ENCODE data around the gene JMJD1C.

JMJD1C gene

GRCh38 chr10:63424576-63424975 is 41.2 kb downstream of the JMJD1C start:
- no peak overlapping the region for H2BK15ac ChIP-seq (ENCODE audit: low read depth, poor library complexity, severe bottlenecking)
- no peak overlapping the region for H2AK5ac ChIP-seq (ENCODE audit: low read length, severe bottlenecking)
- no peaks in the 10 kb centered on the region for H3K27me3 ChIP-seq (ENCODE audit: control insufficient read depth in 1 of 2, insufficient read depth in 1 of 2, low read length in 2 of 2)
- no peak overlapping the region for H3K23ac ChIP-seq (ENCODE audit: low read length in 2 of 2)
- no peak overlapping the region for H2AFZ ChIP-seq (ENCODE audit: low read depth, low read length)
- 99% methylated on average over 2 of the region's 3 CpGs for WGBS
- no peak for DNase-seq
- no peak overlapping the region for H3K4ac ChIP-seq (ENCODE audit: low read depth in 1 of 2, low read length in 2 of 2)
- no peak overlapping the region for H3K14ac ChIP-seq (ENCODE audit: low read length in 2 of 2)
- no peak overlapping the region for H4K8ac ChIP-seq (ENCODE audit: low read length)
- H4K91ac ChIP-seq (ENCODE audit: low read length), result no peak overlapping the region
- no peak overlapping the region for H3K18ac ChIP-seq (ENCODE audit: low read depth in 1 of 2, low read length in 2 of 2)
- no peak overlapping the region for H3K4me3 ChIP-seq (ENCODE audit: insufficient read depth in 1 of 2, low read depth in 1 of 2, low read length in 2 of 2)
- H3K36me3 ChIP-seq (ENCODE audit: control insufficient read depth in 1 of 2, insufficient read depth in 2 of 2, low read depth in 1 of 2, low read length in 2 of 2), result peaks cover 0 to 6% of the 10 kb centered on the region in 2 experiments
- H3K79me1 ChIP-seq (replicated peaks; ENCODE audit: low read length, poor library complexity, severe bottlenecking), result peaks cover 16% of the 10 kb centered on the region
- no peaks in the 10 kb centered on the region for H3K9me3 ChIP-seq (ENCODE audit: control insufficient read depth, low read length)
- no peak overlapping the region for H2BK12ac ChIP-seq (ENCODE audit: low read length in 2 of 2)
- H3K9ac ChIP-seq (ENCODE audit: low read length), result no peak overlapping the region
- no peak overlapping the region for H3K4me2 ChIP-seq (ENCODE audit: low read length, poor library complexity, severe bottlenecking)
- no peak overlapping the region for H2BK5ac ChIP-seq (ENCODE audit: low read depth, low read length, poor library complexity, severe bottlenecking)
- no peak overlapping the region for H2BK120ac ChIP-seq (ENCODE audit: low read depth, low read length)
- H3K4me1 ChIP-seq (ENCODE audit: control insufficient read depth, insufficient read depth, low read depth, low read length), result no peaks in the 10 kb centered on the region
- H3K27ac ChIP-seq (ENCODE audit: low read length, poor library complexity, severe bottlenecking), result no peak overlapping the region

- Histone ChIP-seq H3K4me3 (ENCODE audit: insufficient read depth in 1 of 2, low read depth in 1 of 2, low read length in 2 of 2) (no peak overlapping the region), H3K18ac (ENCODE audit: low read depth in 1 of 2, low read length in 2 of 2) (no peak overlapping the region), H3K23ac (ENCODE audit: low read length in 2 of 2) (no peak overlapping the region), H3K4me1 (ENCODE audit: control insufficient read depth, insufficient read depth, low read depth, low read length) (no peaks in the 10 kb centered on the region), H3K9ac (ENCODE audit: low read length) (no peak overlapping the region), H3K4me2 (ENCODE audit: low read length, poor library complexity, severe bottlenecking) (no peak overlapping the region), H2BK12ac (ENCODE audit: low read length in 2 of 2) (no peak overlapping the region), H3K27ac (ENCODE audit: low read length, poor library complexity, severe bottlenecking) (no peak overlapping the region), H3K4ac (ENCODE audit: low read depth in 1 of 2, low read length in 2 of 2) (no peak overlapping the region), H3K79me1 (replicated peaks; ENCODE audit: low read length, poor library complexity, severe bottlenecking) (peaks cover 19% of the 10 kb centered on the region), H2AK5ac (ENCODE audit: low read length, severe bottlenecking) (no peak overlapping the region), H3K27me3 (ENCODE audit: control insufficient read depth in 1 of 2, insufficient read depth in 1 of 2, low read length in 2 of 2) (no peaks in the 10 kb centered on the region), H4K91ac (ENCODE audit: low read length) (no peak overlapping the region), H3K9me3 (ENCODE audit: control insufficient read depth, low read length) (no peaks in the 10 kb centered on the region), H2BK15ac (ENCODE audit: low read depth, poor library complexity, severe bottlenecking) (no peak overlapping the region), H3K36me3 (ENCODE audit: control insufficient read depth in 1 of 2, insufficient read depth in 2 of 2, low read depth in 1 of 2, low read length in 2 of 2) (peaks cover 0 to 6% of the 10 kb centered on the region in 2 experiments), H4K8ac (ENCODE audit: low read length) (no peak overlapping the region), H3K14ac (ENCODE audit: low read length in 2 of 2) (no peak overlapping the region), H2AFZ (ENCODE audit: low read depth, low read length) (no peak overlapping the region), H2BK120ac (ENCODE audit: low read depth, low read length) (no peak overlapping the region), H2BK5ac (ENCODE audit: low read depth, low read length, poor library complexity, severe bottlenecking) (no peak overlapping the region)
- no peak for DNase-seq
- WGBS, result no CpG with 5 or more reads among the region's 3 CpGs
Measured at GRCh38 chr10:63423494-63423893, 42.3 kb downstream of the JMJD1C start.

- Histone ChIP-seq H3K9me3 (ENCODE audit: control insufficient read depth, low read length) (no peaks in the 10 kb centered on the region), H2AK5ac (ENCODE audit: low read length, severe bottlenecking) (no peak overlapping the region), H3K18ac (ENCODE audit: low read depth in 1 of 2, low read length in 2 of 2) (no peak overlapping the region), H2BK12ac (ENCODE audit: low read length in 2 of 2) (no peak overlapping the region), H3K27me3 (ENCODE audit: control insufficient read depth in 1 of 2, insufficient read depth in 1 of 2, low read length in 2 of 2) (no peaks in the 10 kb centered on the region), H3K4ac (ENCODE audit: low read depth in 1 of 2, low read length in 2 of 2) (no peak overlapping the region), H3K4me1 (ENCODE audit: control insufficient read depth, insufficient read depth, low read depth, low read length) (no peaks in the 10 kb centered on the region), H2BK120ac (ENCODE audit: low read depth, low read length) (no peak overlapping the region), H2BK15ac (ENCODE audit: low read depth, poor library complexity, severe bottlenecking) (no peak overlapping the region), H2BK5ac (ENCODE audit: low read depth, low read length, poor library complexity, severe bottlenecking) (no peak overlapping the region), H3K14ac (ENCODE audit: low read length in 2 of 2) (no peak overlapping the region), H3K36me3 (ENCODE audit: control insufficient read depth in 1 of 2, insufficient read depth in 2 of 2, low read depth in 1 of 2, low read length in 2 of 2) (no peaks in the 10 kb centered on the region), H3K9ac (ENCODE audit: low read length) (no peak overlapping the region), H3K4me2 (ENCODE audit: low read length, poor library complexity, severe bottlenecking) (no peak overlapping the region), H4K8ac (ENCODE audit: low read length) (no peak overlapping the region), H3K79me1 (replicated peaks; ENCODE audit: low read length, poor library complexity, severe bottlenecking) (peaks cover 18% of the 10 kb centered on the region), H4K91ac (ENCODE audit: low read length) (no peak overlapping the region), H3K27ac (ENCODE audit: low read length, poor library complexity, severe bottlenecking) (no peak overlapping the region), H2AFZ (ENCODE audit: low read depth, low read length) (no peak overlapping the region), H3K23ac (ENCODE audit: low read length in 2 of 2) (no peak overlapping the region), H3K4me3 (ENCODE audit: insufficient read depth in 1 of 2, low read depth in 1 of 2, low read length in 2 of 2) (no peak overlapping the region)
- no peak for DNase-seq
Measured at GRCh38 chr10:63421591-63421990, 44.2 kb downstream of the JMJD1C start.

GRCh38 chr10:63416376-63416775 is 49.4 kb downstream of the JMJD1C start:
- H3K27ac ChIP-seq (ENCODE audit: low read length, poor library complexity, severe bottlenecking), result no peak overlapping the region
- peaks cover 9% of the 10 kb centered on the region for H3K79me1 ChIP-seq (replicated peaks; ENCODE audit: low read length, poor library complexity, severe bottlenecking)
- H3K4ac ChIP-seq (ENCODE audit: low read depth in 1 of 2, low read length in 2 of 2), result no peak overlapping the region
- peak overlapping the region in 1 of 2 experiments; percentile 59 for H3K4me3 ChIP-seq (ENCODE audit: insufficient read depth in 1 of 2, low read depth in 1 of 2, low read length in 2 of 2)
- no peak overlapping the region for H2BK12ac ChIP-seq (ENCODE audit: low read length in 2 of 2)
- H2BK120ac ChIP-seq (ENCODE audit: low read depth, low read length), result no peak overlapping the region
- peak overlapping the region; percentile 65 for H3K9ac ChIP-seq (ENCODE audit: low read length)
- H2BK15ac ChIP-seq (ENCODE audit: low read depth, poor library complexity, severe bottlenecking), result no peak overlapping the region
- no peak overlapping the region for H3K14ac ChIP-seq (ENCODE audit: low read length in 2 of 2)
- no peak overlapping the region for H2BK5ac ChIP-seq (ENCODE audit: low read depth, low read length, poor library complexity, severe bottlenecking)
- H3K23ac ChIP-seq (ENCODE audit: low read length in 2 of 2), result no peak overlapping the region
- H3K36me3 ChIP-seq (ENCODE audit: control insufficient read depth in 1 of 2, insufficient read depth in 2 of 2, low read depth in 1 of 2, low read length in 2 of 2), result no peaks in the 10 kb centered on the region
- WGBS, result no CpG with 5 or more reads among the region's 1 CpG
- H3K4me1 ChIP-seq (ENCODE audit: control insufficient read depth, insufficient read depth, low read depth, low read length), result no peaks in the 10 kb centered on the region
- no peak overlapping the region for H4K8ac ChIP-seq (ENCODE audit: low read length)
- H2AFZ ChIP-seq (ENCODE audit: low read depth, low read length), result no peak overlapping the region
- H3K18ac ChIP-seq (ENCODE audit: low read depth in 1 of 2, low read length in 2 of 2), result no peak overlapping the region
- H4K91ac ChIP-seq (ENCODE audit: low read length), result no peak overlapping the region
- no peaks in the 10 kb centered on the region for H3K27me3 ChIP-seq (ENCODE audit: control insufficient read depth in 1 of 2, insufficient read depth in 1 of 2, low read length in 2 of 2)
- no peak for DNase-seq
- no peaks in the 10 kb centered on the region for H3K9me3 ChIP-seq (ENCODE audit: control insufficient read depth, low read length)
- H2AK5ac ChIP-seq (ENCODE audit: low read length, severe bottlenecking), result no peak overlapping the region
- H3K4me2 ChIP-seq (ENCODE audit: low read length, poor library complexity, severe bottlenecking), result no peak overlapping the region
